Keratinocyte (primary cell): ENCODE data around the gene HRH3.

Source experiments
- CTCF ChIP-seq, 3 experiments: IDR thresholded peaks in 1 of 3; conservative IDR thresholded peaks in 1 of 3; optimal IDR thresholded peaks in 1 of 3; 2 replicates in 2 of 3; 3 replicates in 1 of 3; pipeline versions ENCODE3 to v1.5.1; 2011; ENCODE audit warnings: low read length in 3 of 3, mild to moderate bottlenecking in 3 of 3, moderate library complexity in 2 of 3, control low read depth in 1 of 3, inconsistent platforms in 1 of 3; ENCODE audit not compliant: insufficient read depth in 2 of 3; ENCODE audit errors: extremely low read depth in 1 of 3
- EZH2 ChIP-seq: IDR thresholded peaks from one replicate; pipeline ENCODE4 v1.6.1; 2012; ENCODE audit warnings: inconsistent platforms, mild to moderate bottlenecking, low read length, moderate library complexity

GRCh38 chr20:62198931-62199330 is 21.1 kb downstream of the HRH3 start:
- TF ChIP-seq EZH2 (no peak), CTCF (optimal IDR thresholded peaks at IDR 0.05 in 1 of 3, IDR thresholded peaks at IDR 0.05 in 1 of 3, conservative IDR thresholded peaks at IDR 0.05 in 1 of 3; ENCODE audit: extremely low read depth in 1 of 3, insufficient read depth in 2 of 3, low read length in 3 of 3) (no peak)
